Measurements from ENCODE around the gene CSNK1D.

- TF ChIP-seq CTCF (IDR thresholded peaks at IDR 0.05) = no peak
- TF ChIP-seq TCF7L2 (IDR thresholded peaks at IDR 0.05; ENCODE audit: low read depth, low read length) = no peak
- TF ChIP-seq POLR2AphosphoS5 (IDR thresholded peaks at IDR 0.05; ENCODE audit: low read depth, low read length) = no peak
- no peak for TF ChIP-seq SIN3A (IDR thresholded peaks at IDR 0.05; ENCODE audit: borderline replicate concordance, insufficient read depth, low read depth, low read length)
- TF ChIP-seq REST (IDR thresholded peaks at IDR 0.05; ENCODE audit: insufficient read depth in 1 of 2, low read depth in 2 of 2, low read length in 1 of 2) = no peak
These were observed 45.5 kb upstream of the CSNK1D start for GRCh38 chr17:82318772-82319606.

All from Panc1 (cell line).